Measurements from ENCODE around the gene NOXA1.

- TF ChIP-seq POLR2A (IDR thresholded peaks at IDR 0.05) (no peak), CTCF (IDR thresholded peaks at IDR 0.05) (no peak)
Observed at GRCh38 chr9:137482094-137482781, 59.0 kb downstream of the NOXA1 start.
